IPS DF 19.7 (cell line): ENCODE data around the gene PTHLH.

Source experiments
- DNase-seq: peaks from one replicate; pipeline ENCODE4 v3.0.0-alpha.2; 2013; ENCODE audit warnings: low read depth, low spot score

PTHLH gene

DNA sequence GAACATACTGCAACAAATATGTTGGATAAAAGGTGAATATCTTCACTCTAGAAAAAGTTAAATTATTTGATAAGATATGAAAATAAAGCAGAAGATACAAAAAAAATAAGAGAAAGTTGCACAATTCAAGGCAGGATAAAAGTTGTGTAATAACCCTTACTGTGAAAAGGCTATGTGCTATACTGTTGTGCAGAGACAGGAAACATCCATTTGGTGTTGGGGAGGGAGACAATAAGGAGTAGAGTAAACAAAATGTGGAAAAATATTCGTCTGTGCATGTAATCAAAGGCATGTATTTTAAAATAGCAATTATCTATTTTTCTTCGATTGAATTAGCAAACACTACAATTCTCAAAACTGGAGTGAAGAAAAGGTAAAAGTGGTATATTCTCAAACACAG lies 34.8 kb downstream of the PTHLH start:
- DNase-seq = no peak

DNA sequence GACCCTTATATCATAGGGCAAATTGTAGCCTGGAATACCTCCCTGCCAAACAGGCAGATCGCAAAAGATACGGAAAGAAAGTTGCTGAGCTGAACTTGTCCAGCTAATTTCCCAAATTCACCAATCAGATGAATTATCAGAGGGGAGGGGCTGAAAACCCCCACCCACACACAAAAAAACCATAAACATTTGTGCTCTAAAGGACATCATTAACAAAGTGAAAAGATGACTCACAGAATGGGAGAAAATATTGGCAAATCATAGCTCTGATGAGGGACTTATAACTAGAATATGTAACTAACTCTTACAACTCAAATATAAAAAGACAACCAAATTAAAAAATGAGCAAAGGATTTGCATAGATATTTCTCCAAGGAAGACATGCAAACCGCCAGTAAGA lies 36.3 kb downstream of the PTHLH start:
- DNase-seq = no peak

DNA sequence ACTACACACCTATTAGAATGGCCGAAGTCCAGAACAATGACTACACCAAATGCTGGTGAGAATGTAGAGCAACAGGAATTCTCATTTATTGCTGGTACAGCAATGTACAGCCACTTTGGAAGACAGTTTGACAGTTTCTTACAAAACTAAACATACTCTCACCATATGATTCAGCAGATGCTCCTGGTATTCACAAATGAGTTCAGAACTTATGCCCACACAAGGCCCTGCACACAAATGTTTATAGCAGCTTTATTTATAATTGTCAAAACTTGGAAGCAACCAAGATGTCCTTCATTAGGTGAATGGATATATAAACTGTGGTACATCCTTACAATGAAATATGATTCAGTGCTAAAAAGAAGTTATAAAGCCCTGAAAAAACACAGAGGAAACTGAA lies 38.3 kb downstream of the PTHLH start:
- no peak for DNase-seq

DNA sequence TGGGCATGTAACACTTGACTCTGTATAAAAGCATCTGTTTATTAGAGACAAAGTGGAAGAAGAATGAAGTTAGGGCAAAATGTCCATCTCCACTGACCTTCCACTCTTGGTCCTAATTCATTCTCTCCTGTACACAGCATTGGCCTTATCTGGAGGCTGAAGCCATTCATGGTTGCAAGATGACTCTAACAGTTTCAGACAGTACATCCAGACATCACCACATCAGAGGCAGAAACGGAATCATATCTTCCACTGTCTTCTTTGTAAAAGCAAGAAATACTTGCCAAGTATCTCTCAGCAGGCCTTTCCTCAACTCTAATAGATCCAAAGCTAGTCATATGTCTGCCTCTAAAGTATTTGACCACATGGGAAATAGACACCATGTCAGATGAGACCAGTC lies 41.1 kb downstream of the PTHLH start:
- no peak for DNase-seq

DNA sequence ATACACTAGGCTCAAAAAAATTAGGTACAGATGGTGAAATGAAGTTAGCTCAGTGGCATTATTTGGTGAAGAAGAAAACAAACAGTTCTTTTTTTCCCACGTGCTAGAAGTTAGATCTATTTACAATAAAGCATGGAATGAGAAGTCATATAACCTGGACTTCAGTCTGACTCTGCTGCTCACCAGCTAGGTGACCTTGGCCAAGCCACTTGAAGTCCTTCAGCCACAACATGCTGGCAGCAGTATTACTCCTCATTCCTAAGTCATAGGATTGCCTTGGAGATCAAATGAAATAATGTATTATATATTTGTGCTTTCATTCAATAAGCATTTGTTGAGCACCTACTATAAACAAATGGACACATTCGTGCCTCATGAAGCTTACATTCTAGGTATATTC lies 45.2 kb downstream of the PTHLH start:
- DNase-seq = no peak

DNA sequence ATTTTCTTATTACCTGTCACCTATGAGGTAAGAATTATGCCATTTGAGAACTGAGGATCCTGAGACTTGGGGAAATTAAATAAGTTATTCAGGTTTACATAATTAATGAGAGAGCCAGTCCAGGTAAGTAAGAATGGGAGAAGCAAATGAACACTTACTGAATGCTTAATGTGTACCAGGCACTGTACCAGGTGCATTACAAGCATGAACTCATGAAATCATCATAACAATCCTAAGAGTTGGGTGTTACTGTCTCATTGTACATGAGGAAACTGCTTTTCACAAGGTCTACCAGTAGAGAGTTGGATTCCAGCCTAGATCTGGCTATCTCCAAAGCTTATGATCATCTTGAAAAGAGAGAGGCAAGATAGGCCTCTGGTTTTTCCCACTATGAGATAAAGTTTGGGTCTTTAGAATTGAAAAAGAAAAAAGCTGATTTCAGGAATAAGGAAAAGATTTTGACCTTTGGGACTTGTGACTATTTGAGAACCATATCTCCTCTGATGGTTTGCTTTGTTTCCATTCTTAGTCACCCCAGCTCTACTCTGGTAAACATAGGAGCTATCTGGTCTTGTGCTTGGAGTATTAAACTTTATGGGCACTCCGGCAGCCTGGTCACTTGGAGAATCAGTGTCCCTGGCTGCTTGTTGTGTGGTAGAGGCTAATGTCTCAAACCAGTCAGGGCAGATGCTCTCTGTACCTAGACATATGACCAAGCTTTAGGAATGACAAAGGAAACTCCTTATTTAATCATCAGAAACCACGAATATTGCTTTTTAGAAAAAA lies 48.0 kb downstream of the PTHLH start:
- no peak for DNase-seq

DNA sequence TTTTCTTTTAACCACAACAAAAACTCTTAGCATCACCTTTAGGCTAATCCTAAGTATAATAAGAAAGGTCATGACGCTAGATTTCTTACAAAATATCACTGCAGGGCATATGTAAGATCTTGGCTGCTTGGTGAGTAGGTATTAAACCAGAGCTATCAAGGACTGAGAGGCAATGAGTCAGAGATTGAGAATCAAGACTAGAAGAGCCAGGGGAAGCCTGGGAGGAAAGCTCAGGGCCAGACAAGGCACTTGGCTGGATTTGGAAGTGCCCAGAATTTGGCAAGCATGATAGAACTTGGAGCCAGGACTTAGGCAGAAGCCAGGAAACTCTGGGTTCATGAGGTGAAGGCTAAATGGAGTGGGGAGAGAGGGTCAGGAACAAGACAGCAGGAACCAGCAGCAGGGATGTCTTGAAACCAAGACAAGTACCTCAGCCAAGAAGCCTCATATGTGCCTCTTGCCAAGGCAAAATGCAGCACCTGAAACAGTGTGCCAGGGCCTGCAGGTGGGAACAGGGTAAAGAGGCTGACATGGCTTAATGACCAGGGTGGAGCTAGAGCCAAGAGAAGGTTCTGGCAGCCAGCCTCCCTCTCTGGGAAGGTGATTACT lies 49.9 kb downstream of the PTHLH start:
- no peak for DNase-seq

DNA sequence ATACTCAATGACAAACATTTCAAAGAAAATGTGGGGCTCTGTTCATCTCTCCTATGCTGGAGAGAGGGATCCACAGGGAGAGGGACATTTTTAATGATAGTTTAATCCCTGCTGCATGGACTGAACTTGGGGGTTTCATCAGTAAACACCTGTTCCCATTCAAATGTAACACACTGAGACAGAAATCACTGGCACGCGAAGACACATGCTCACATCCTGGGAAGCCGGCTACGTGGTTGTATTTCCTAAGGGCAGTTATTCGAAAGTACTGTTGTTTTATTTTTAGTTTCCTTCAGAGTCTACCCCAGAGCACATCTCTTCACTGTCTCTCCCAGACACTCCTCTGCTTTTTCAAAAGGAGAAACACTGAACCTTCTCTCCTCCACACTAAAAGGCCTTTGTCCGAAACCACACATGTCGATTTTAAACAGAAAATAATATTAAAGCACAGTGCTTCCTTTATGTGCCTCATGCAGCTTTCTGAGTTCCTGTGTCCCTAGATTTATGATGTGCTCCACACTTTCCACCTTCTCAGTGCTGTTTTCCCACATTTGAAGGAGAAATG lies 52.8 kb downstream of the PTHLH start:
- no peak for DNase-seq

DNA sequence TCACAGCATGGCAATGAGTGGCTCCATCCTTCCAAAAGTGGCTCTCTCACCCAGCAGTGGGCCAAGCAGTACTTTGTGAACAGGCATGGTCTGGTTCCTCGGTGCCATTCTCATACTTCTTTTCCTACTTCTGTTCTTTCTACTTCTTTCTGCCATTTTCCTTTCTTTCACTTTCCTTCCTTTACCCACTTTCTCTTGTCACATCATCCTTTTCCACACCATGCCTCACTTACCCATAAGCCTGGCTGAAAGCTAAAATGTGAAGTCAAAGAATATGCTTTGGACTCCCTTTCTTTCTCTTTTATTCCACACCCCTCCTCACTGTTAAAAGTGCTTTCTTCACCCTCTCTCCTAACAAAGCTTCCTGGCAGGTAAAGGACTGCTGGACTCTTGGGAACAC lies 57.0 kb downstream of the PTHLH start:
- DNase-seq = no peak

DNA sequence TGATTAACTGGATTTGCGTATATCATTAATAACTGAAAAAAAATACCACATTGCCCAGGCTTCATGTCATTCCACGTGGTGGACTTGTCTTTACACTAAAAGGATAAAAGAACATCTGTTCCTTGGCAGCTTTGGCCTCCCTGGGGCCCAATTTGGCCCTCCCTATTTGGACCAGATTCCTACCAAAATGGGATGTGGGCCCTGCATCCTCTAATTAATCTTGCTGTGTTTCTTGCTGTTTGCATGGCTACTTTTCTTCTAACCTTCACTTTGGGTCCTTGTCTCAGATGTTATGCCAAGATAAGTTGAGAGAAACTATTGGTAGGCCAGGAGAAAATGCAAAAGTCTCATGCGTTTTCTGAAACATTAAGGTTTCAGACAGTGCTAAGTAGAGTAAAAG lies 57.5 kb downstream of the PTHLH start:
- no peak for DNase-seq

DNA sequence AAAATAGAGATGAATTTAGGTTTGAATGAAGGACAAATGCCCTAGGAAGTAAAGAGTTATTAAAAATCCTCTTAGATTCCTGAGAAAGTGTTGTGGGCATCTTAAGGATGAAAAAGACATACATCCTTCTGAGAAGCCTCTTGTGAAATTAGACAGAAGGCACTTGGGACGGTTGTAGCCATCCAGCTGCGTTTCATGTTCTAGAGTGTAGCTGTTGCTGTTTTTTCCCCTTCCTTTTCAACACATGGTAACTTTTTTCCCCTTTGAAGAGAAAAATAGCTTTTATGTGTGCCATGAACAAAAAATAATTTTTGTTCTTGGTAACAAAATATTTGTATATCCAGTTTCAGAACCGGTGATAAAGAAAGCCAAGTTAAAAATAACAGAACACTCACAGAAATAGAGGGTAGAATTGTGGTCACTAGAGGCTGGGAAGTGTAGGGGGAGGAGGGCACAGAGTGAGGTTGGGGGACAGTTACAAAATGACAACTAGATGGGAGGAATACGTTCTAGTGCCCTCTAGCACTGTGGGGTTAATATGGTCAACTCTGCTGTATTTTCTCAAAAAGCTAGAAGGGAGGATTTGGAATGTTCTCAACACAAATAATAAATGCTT lies 58.4 kb downstream of the PTHLH start:
- DNase-seq = no peak

DNA sequence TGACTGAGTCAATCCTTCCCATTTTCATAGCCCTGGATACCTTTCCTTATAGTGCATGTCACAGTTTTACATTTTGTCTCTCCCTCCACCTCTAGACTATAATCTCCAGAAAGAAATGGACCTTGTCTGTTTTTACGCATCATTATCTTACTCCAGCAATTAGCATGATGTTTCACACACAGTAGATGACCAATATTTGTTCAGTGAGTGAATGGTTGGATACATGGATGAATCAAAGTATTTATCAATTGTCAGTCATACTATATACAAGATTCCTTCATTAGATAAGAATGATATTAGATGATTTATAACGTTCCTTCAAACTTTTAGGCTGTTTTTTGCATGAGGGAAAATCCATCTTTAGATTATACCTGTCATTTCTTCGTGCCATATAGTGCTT lies 61.1 kb downstream of the PTHLH start:
- DNase-seq = no peak
